Breast epithelium (tissue), 4 donors: ENCODE results near the gene SYNE1. TPM values are rescaled to one million over a fixed set of nuclear protein-coding genes. Genes with fewer than 3 reads are reported as not detected.

Source experiments
- DNase-seq, 2 donors: peaks; one replicate each; pipeline ENCODE4 v3.0.0-alpha.2; 2019; ENCODE audit warnings: low spot score in 2 of 2
- H3K27ac ChIP-seq, 2 donors: fragments of 200-600 bp; sonication (generic) in 1 of 2; one replicate each; pipeline ENCODE4 v1.5.1; 2016 to 2019; ENCODE audit warnings: mild to moderate bottlenecking in 1 of 2
- H3K27me3 ChIP-seq, 2 donors: fragments of 200-600 bp; sonication (generic) in 1 of 2; one replicate each; pipeline versions ENCODE4 v1.5.1 to v1.6.0; 2017 to 2019; ENCODE audit warnings: control low read depth in 1 of 2, mild to moderate bottlenecking in 1 of 2
- H3K36me3 ChIP-seq: fragments of 200-600 bp; one replicate; pipeline ENCODE4 v1.5.1; 2019
- H3K4me1 ChIP-seq, 2 donors: fragments of 200-600 bp; sonication (generic); one replicate each; pipeline ENCODE4 v1.5.1; 2016 to 2019; ENCODE audit warnings: control low read depth in 1 of 2
- H3K4me3 ChIP-seq, 3 donors: fragments of 200-600 bp; sonication (generic); 1 replicate in 2 of 3; 2 replicates in 1 of 3; pipeline ENCODE4 v1.5.1; 2016 to 2019; ENCODE audit warnings: mild to moderate bottlenecking in 3 of 3, moderate library complexity in 2 of 3
- H3K9me3 ChIP-seq, 2 donors: fragments of 200-600 bp; sonication (generic) in 1 of 2; one replicate each; pipeline ENCODE4 v1.5.1; 2016 to 2019; ENCODE audit warnings: control low read depth in 1 of 2
- CTCF ChIP-seq, 3 donors: fragments of 450-650 bp; IDR thresholded peaks; one replicate each; pipeline ENCODE4 v1.5.1; 2016 to 2017; ENCODE audit warnings: antibody characterized with exemption in 3 of 3, mild to moderate bottlenecking in 3 of 3, moderate library complexity in 3 of 3
- POLR2A ChIP-seq: fragments of 450-650 bp; IDR thresholded peaks from one replicate; pipeline ENCODE4 v1.6.1; 2016; ENCODE audit warnings: antibody characterized with exemption, mild to moderate bottlenecking, moderate library complexity
- POLR2AphosphoS5 ChIP-seq, 3 donors: sonication (generic); formaldehyde crosslinking; IDR thresholded peaks; one replicate each; pipeline ENCODE4 v1.6.1; 2017; ENCODE audit warnings: antibody characterized with exemption in 3 of 3
- intact Hi-C: fragments of 100-400 bp; cut with DNase I; formaldehyde crosslinking; loops from one replicate; pipeline ENCODE4 v1.15.1; 2023; ENCODE audit warnings: low total_unique reads
- total RNA-seq, 3 donors: library from RNA; depleted of rRNA; stranded (reverse); fragments of >200 nt; gene quantifications; one replicate each; pipeline ENCODE4 v1.1.0, GENCODE V29; 2016

Gene SYNE1
- total RNA-seq, 3 donors from 2014 or later = 80.9 to 106 (median 95.7) TPM

DNA sequence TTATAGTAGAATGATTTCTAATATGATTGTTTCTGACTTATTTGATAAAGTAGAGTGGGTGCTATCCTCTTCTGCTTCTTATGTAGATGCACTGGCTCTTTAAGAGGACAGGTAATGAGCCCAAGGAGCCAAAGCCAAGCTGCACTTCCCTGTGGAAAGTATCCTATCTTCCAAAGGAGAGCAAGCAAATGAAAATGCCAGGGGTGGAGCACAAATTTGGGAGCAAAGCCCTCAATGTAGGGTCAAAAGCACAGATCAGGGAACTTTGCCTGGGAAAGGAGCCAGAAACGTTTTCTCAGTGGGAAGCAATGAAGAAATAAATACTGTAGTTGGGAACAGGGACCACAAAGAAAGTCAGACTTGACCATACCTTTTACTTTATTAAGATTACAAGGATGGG is 242.9 kb downstream of the SYNE1 start:
- Histone ChIP-seq H3K27me3 (no peaks in the 10 kb centered on the region), H3K27ac (no peak overlapping the region), H3K4me3 (no peak overlapping the region), H3K4me1 (no peaks in the 10 kb centered on the region), H3K9me3 (no peaks in the 10 kb centered on the region), H3K36me3 (no peaks in the 10 kb centered on the region)
- TF ChIP-seq CTCF (IDR thresholded peaks at IDR 0.05) (no peak), POLR2AphosphoS5 (IDR thresholded peaks at IDR 0.05) (no peak), POLR2A (no peak)
- intact Hi-C loops = no loop called here
- DNase-seq = no peak

DNA sequence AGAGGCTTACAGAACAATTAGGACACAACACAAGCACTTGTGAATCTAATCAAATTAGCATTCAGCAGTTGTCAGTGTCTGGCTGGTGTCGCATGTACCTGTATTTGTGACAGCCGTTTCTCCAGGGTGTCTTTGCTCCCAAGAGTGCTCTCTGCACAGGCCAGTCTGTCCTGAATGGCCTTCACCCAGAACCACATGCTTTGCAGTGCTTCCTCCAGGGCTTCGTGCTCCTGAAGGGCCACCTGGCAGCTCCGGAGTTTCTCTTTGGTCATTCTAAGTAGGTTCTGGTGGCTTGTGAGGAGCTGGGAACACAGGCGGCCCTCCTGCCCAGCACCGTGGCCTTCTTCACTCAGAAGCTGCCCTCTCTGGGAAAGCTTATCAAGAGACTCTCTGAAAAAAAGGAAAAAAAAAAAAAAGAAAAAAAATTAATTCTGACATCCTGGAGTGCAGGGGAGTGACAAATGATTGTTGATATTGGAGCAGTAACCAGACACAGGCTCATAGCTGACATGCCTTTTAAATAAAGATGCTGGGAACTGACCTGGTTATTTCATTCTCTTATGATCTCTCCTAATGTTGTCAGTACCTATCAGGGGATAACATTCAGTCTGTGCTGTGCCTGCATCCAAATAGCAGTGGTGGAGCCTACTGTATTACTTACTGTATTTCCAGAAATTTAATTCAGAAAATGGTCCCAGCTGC is 245.8 kb downstream of the SYNE1 start:
- intact Hi-C loops = no loop called here
- H3K4me1 ChIP-seq = no peaks in the 10 kb centered on the region
- TF ChIP-seq POLR2AphosphoS5 (IDR thresholded peaks at IDR 0.05) (no peak), CTCF (IDR thresholded peaks at IDR 0.05) (no peak), POLR2A (no peak)
- no peak overlapping the region for H3K4me3 ChIP-seq
- no peaks in the 10 kb centered on the region for H3K36me3 ChIP-seq
- H3K27ac ChIP-seq = no peak overlapping the region
- no peak for DNase-seq
- no peaks in the 10 kb centered on the region for H3K27me3 ChIP-seq
- H3K9me3 ChIP-seq = no peaks in the 10 kb centered on the region

DNA sequence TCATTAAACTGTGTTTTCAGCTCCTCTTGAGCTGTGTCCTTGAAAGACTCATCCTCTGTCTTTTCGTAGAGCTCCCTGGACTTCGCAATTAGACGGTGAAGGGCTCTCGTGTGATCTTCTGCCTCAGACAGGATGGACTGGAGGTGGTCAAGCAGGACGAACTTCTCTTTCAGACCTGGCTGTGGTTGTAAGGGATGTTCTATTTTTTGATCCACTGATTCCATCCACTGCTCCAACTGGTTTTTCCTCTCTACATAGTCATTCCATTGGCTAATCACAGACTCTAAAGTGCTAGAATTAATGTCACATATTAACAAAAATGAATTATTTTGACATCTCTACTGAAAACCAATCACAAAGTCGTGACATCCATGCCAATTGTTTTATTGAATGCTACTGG is 250.1 kb downstream of the SYNE1 start:
- no peaks in the 10 kb centered on the region for H3K27me3 ChIP-seq
- no peaks in the 10 kb centered on the region for H3K36me3 ChIP-seq
- intact Hi-C loops = no loop called here
- no peak overlapping the region for H3K27ac ChIP-seq
- TF ChIP-seq POLR2A = no peak
- no peak for TF ChIP-seq CTCF (IDR thresholded peaks at IDR 0.05)
- no peak for TF ChIP-seq POLR2AphosphoS5 (IDR thresholded peaks at IDR 0.05)
- DNase-seq = no peak
- no peaks in the 10 kb centered on the region for H3K9me3 ChIP-seq
- no peak overlapping the region for H3K4me3 ChIP-seq
- H3K4me1 ChIP-seq = no peaks in the 10 kb centered on the region

DNA sequence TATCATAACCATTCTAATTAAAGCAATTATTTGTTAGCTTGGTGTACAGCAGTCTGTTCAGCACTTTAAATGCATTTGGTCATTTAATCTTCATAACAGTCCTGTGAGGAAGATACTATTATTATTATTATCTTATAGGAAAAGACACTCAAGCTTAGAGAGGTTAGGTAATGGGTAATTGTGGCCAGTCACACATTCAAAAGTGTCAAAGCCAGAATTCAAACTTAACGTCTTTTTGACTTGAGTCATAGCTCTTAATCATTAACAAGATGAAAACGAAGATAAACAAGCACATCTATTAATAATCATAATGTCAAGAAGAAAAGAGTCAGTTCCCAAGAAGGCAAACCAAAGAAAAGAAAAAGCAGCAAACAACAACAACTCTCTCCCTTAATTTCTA is 251.0 kb downstream of the SYNE1 start:
- Histone ChIP-seq H3K9me3 (no peaks in the 10 kb centered on the region), H3K27me3 (no peaks in the 10 kb centered on the region), H3K36me3 (no peaks in the 10 kb centered on the region), H3K27ac (no peak overlapping the region), H3K4me1 (no peaks in the 10 kb centered on the region), H3K4me3 (no peak overlapping the region)
- DNase-seq = no peak
- TF ChIP-seq CTCF (IDR thresholded peaks at IDR 0.05) (no peak), POLR2AphosphoS5 (IDR thresholded peaks at IDR 0.05) (no peak), POLR2A (no peak)
- intact Hi-C loops = no loop called here

DNA sequence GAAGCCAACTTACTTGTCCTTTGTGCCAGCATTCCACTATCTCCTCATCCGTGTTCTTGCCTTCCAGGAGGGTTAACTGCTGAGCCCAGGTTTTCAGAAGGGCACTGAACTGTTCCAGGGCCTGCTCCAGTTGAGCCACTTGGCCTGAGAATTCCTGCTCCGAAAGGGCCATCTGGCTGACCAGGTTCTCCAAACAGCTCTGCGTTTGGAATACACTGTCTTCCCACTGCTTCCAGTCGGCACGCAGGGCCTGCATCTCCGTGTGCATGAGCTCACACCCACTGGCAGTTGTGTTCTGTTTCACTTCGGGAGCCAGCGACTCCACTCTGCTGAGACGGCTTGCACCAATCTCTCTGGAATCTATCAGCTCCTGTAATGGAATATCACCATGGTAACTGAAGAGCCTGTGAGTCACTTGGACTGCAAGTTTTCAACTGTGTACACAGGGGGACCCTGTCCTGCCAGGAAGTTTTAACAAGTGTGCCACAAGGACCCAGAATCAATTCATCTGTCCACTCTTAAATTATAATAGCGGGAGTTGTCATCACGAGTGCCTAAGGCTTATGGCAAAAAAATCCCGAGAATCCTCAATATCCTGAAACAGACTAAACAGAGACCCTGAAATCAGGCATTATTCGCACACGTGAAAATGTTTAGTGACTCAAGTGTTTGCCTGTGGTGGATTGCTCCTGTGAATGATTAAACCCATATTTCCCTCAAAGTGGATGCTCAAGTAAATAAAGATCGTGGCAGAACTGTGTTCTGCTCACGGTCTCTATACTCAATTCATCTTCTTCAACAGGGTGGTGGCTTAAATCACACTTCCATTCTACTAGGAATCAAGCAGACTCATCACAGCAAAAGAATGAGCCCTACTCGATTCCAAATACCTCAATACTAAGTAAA is 255.9 kb downstream of the SYNE1 start:
- no peaks in the 10 kb centered on the region for H3K27me3 ChIP-seq
- H3K36me3 ChIP-seq = no peaks in the 10 kb centered on the region
- no peaks in the 10 kb centered on the region for H3K4me1 ChIP-seq
- peak overlapping the region; percentile 48 to 63 (median 49) for H3K4me3 ChIP-seq
- TF ChIP-seq CTCF (IDR thresholded peaks at IDR 0.05) (no peak), POLR2A (peak; percentile 47), POLR2AphosphoS5 (IDR thresholded peaks at IDR 0.05) (peak; percentile 77 to 90 (median 78))
- peak; percentile 55 to 63 for DNase-seq
- intact Hi-C loops = no loop called here
- H3K9me3 ChIP-seq = no peaks in the 10 kb centered on the region
- H3K27ac ChIP-seq = peak overlapping the region; percentile 86 to 89
